Stimulated activated CD4-positive, alpha-beta T cell treated with anti-CD3 and anti-CD28 coated beads, TNF-alpha, amount 100 ng/mL, for 24 hours (primary cell): ENCODE results near the gene VAMP8.

Experiments
- DNase-seq, 3 experiments: peaks; one replicate each; pipeline ENCODE4 v3.0.0-alpha.2; 2020; ENCODE audit warnings: low read depth in 3 of 3

Gene VAMP8

DNA sequence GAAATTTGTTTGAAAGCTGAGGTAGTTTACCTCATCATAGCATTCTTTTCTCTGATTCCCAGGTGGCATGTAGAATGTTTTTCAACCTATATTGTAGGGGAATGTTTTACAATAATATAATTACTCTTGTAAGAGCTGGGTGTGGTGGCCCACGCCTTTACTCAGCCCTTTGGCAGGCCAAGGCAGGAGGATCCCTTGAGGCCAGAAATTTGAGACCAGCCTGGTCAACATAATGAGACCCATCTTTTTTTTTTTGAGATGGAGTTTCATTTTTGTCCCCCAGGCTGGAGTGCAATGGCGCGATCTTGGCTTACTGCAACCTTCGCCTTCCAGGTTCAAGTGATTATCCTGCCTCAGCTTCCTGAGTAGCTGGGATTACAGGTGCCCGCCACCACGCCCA lies 42.2 kb downstream of the VAMP8 start:
- DNase-seq: no peak

DNA sequence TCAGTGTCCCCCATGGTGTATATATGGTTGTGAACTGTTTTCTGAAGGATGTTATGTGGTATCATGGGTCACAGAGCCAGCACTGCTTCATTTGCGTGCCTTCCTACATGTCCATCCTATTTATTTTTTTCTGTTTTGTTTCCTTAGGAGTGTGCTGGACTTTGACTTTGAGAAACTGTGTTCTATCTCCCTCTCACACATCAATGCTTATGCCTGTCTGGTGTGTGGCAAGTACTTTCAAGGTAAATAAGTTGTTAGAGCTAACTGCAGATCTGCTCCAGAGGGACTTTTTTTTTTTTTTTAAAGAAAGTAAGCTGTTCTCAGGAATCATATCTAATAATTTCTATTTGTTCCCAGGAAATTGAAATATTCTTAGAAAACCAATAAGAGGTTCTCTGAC lies 44.0 kb downstream of the VAMP8 start:
- no peak for DNase-seq

DNA sequence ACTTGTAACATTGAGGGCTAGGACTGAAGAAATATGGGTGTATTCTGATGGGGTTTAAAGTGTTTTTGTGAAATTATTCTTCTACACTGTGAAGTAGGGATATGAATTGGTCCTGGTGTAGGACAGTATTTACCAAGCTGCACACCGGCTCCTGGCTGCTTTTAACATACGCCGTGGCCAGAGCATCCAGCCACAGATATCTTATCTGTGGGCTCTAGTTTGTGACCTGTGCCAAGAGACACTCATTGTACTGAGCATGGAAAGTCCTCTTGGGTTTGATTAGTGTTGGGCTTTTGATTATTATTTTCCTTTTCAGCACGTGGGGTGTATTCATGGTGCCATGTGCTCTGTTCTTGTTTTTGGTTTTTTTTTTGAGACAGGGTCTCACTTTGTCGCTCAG lies 46.6 kb downstream of the VAMP8 start:
- no peak for DNase-seq

DNA sequence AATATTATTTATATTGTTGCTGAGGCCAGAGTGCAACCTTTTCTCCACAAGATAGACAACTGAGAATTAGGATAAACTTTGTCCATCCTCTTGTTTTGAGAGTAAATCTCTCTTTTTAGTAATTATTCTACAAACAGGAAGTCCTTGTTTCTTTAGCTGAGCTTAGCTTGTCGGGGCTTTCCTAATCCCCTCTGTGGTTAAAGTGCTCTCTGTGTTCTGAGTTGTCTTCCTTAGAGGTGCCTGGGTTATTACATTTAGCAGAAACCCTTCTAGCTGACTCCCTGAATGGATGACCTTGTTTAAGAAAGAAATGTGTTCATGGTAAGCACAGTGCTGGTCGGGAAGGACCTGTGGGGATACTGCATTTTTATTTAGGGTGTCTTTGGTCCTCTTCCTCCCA lies 51.3 kb downstream of the VAMP8 start:
- DNase-seq: no peak

DNA sequence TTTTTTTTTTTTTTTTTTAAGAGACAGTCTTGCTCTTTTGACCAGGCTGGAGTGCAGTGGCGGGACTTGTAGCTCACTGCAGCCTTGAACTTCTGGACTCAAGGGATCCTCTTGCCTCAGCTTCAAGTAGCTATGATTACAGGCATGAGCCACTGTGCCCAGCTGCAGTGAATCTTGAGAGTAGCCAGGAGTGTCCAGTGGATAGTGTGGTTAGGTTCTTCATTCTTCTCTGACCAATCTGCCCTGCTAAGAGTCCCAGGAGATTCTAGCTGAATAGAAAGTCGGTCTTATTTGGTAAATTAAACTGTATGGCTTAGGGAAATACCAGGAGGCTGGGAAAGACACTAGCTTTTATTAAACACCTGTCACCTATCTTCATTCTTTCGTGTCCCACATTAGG lies 53.9 kb downstream of the VAMP8 start:
- no peak for DNase-seq
